ENCODE results near the gene FSTL5.

Gene FSTL5

DNA sequence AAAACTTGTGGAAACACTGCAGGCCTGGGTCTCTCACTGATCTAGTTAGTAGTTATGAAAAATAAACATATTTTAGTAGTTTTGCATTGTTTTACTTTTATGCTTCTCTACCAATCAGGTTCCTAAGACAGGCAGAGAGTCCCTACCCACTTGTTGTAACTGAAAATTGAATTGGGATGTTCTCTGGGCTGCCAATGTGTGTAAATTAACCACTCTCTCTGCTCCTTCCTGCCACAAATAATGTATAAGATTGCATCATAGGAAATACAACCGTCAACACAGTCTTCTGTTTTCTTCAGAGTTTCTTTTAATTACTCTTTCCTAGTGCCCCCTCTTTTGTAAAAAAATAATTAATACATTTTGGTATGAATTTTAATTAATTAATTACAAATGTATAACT is 677.3 kb downstream of the FSTL5 start:
- Histone ChIP-seq H3K27me3 (ENCODE audit: control insufficient read depth, low read length) (no peaks in the 10 kb centered on the region), H3K4me2 (ENCODE audit: low read length) (no peak overlapping the region), H3K9me3 (ENCODE audit: control insufficient read depth, insufficient read depth, low read length) (no peaks in the 10 kb centered on the region), H3K79me2 (ENCODE audit: control insufficient read depth, low read length) (no peaks in the 10 kb centered on the region), H3K36me3 (ENCODE audit: control insufficient read depth, low read length) (no peaks in the 10 kb centered on the region), H4K20me1 (ENCODE audit: control insufficient read depth, insufficient read depth, low read depth, low read length) (no peaks in the 10 kb centered on the region), H3K27ac (ENCODE audit: low read depth, low read length) (no peak overlapping the region), H3F3A (ENCODE audit: control insufficient read depth, insufficient read depth) (no peaks in the 10 kb centered on the region), H3K4me1 (ENCODE audit: control insufficient read depth, low read length) (no peaks in the 10 kb centered on the region), H3K9me2 (replicated peaks; ENCODE audit: control insufficient read depth, low read length) (no peaks in the 10 kb centered on the region), H3K4me3 (ENCODE audit: low read length) (no peak overlapping the region)
- TF ChIP-seq EZH2phosphoT487 (IDR thresholded peaks at IDR 0.05; ENCODE audit: borderline replicate concordance, low read length) = no peak
- TF ChIP-seq, protein P1, sequence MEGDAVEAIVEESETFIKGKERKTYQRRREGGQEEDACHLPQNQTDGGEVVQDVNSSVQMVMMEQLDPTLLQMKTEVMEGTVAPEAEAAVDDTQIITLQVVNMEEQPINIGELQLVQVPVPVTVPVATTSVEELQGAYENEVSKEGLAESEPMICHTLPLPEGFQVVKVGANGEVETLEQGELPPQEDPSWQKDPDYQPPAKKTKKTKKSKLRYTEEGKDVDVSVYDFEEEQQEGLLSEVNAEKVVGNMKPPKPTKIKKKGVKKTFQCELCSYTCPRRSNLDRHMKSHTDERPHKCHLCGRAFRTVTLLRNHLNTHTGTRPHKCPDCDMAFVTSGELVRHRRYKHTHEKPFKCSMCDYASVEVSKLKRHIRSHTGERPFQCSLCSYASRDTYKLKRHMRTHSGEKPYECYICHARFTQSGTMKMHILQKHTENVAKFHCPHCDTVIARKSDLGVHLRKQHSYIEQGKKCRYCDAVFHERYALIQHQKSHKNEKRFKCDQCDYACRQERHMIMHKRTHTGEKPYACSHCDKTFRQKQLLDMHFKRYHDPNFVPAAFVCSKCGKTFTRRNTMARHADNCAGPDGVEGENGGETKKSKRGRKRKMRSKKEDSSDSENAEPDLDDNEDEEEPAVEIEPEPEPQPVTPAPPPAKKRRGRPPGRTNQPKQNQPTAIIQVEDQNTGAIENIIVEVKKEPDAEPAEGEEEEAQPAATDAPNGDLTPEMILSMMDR (IDR thresholded peaks at IDR 0.05; ENCODE audit: low read depth, low read length, poor library complexity, severe bottlenecking) = no peak

DNA sequence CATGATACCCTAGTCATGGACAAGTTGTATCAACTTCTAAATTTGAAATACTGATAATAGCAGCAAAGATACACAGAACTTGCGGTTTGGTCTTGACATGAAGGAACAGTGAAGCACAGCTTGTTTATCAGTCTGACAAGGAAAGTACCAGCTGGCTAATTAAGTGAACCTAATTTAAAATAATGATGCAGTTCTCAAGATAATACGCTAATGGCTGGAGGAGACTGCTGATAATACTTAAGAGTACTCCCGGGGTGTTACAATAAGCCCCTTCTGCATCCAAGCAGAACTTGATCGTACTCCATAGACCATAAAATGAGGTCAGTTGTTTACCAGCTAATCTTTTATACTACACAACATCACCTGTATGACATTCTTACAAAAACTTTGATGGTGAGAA is 697.5 kb downstream of the FSTL5 start:
- Histone ChIP-seq H3K36me3 (ENCODE audit: control insufficient read depth, low read length) (no peaks in the 10 kb centered on the region), H3K9me3 (ENCODE audit: control insufficient read depth, insufficient read depth, low read length) (no peaks in the 10 kb centered on the region), H3K4me1 (ENCODE audit: control insufficient read depth, low read length) (no peaks in the 10 kb centered on the region), H3K4me3 (ENCODE audit: low read length) (no peak overlapping the region), H3K79me2 (ENCODE audit: control insufficient read depth, low read length) (no peaks in the 10 kb centered on the region), H3K27me3 (ENCODE audit: control insufficient read depth, low read length) (no peaks in the 10 kb centered on the region), H3F3A (ENCODE audit: control insufficient read depth, insufficient read depth) (no peaks in the 10 kb centered on the region), H4K20me1 (ENCODE audit: control insufficient read depth, insufficient read depth, low read depth, low read length) (no peaks in the 10 kb centered on the region), H3K27ac (ENCODE audit: low read depth, low read length) (no peak overlapping the region), H3K4me2 (ENCODE audit: low read length) (no peak overlapping the region), H3K9me2 (replicated peaks; ENCODE audit: control insufficient read depth, low read length) (no peaks in the 10 kb centered on the region)
- no peak for TF ChIP-seq EZH2phosphoT487 (IDR thresholded peaks at IDR 0.05; ENCODE audit: borderline replicate concordance, low read length)
- TF ChIP-seq, protein P1 (IDR thresholded peaks at IDR 0.05; ENCODE audit: low read depth, low read length, poor library complexity, severe bottlenecking) = no peak

DNA sequence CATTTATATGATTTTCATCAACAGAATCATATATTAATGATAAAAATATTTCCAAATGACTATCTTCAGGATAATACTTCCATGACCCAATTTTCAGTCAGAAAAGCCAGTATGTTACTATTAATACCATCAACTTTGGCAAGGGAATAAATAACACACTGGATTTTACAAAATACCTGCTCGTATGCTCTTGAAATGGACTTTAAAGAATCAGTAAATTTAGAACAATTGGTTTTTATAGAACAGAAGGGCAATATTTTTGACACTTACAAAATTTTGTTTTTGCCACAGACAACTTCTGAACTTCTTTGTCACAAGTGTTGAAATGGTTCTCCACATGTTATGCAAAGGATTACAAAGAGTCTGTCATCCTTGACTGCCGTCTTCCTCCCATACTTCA is 700.4 kb downstream of the FSTL5 start:
- no peaks in the 10 kb centered on the region for H3F3A ChIP-seq (ENCODE audit: control insufficient read depth, insufficient read depth)
- no peak overlapping the region for H3K27ac ChIP-seq (ENCODE audit: low read depth, low read length)
- no peaks in the 10 kb centered on the region for H3K9me3 ChIP-seq (ENCODE audit: control insufficient read depth, insufficient read depth, low read length)
- no peaks in the 10 kb centered on the region for H4K20me1 ChIP-seq (ENCODE audit: control insufficient read depth, insufficient read depth, low read depth, low read length)
- H3K36me3 ChIP-seq (ENCODE audit: control insufficient read depth, low read length) = no peaks in the 10 kb centered on the region
- H3K4me3 ChIP-seq (ENCODE audit: low read length) = no peak overlapping the region
- H3K9me2 ChIP-seq (replicated peaks; ENCODE audit: control insufficient read depth, low read length) = no peaks in the 10 kb centered on the region
- no peak overlapping the region for H3K4me2 ChIP-seq (ENCODE audit: low read length)
- H3K27me3 ChIP-seq (ENCODE audit: control insufficient read depth, low read length) = no peaks in the 10 kb centered on the region
- H3K4me1 ChIP-seq (ENCODE audit: control insufficient read depth, low read length) = no peaks in the 10 kb centered on the region
- no peaks in the 10 kb centered on the region for H3K79me2 ChIP-seq (ENCODE audit: control insufficient read depth, low read length)
- TF ChIP-seq EZH2phosphoT487 (IDR thresholded peaks at IDR 0.05; ENCODE audit: borderline replicate concordance, low read length) = no peak
- TF ChIP-seq, protein P1 (IDR thresholded peaks at IDR 0.05; ENCODE audit: low read depth, low read length, poor library complexity, severe bottlenecking) = no peak

DNA sequence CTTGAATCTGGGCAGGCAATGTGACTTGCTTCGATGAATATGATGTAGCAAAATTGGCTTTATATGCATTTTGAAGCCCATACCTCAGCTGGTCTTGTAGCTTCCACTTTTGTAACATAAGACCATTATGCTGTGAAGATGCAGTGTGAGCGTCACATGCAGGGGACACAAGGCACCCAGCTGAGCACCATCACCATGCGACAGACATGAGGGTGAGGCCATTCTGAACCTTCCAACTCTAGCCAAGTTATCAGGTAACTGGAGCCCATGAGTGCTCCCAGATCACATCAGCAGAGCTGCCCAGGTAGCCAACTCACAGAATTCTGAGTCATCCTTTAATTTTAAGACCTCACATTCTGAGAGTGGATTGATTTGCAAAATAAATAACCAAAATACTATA is 705.9 kb downstream of the FSTL5 start:
- no peaks in the 10 kb centered on the region for H3K36me3 ChIP-seq (ENCODE audit: control insufficient read depth, low read length)
- H3F3A ChIP-seq (ENCODE audit: control insufficient read depth, insufficient read depth) = no peaks in the 10 kb centered on the region
- H3K4me1 ChIP-seq (ENCODE audit: control insufficient read depth, low read length) = no peaks in the 10 kb centered on the region
- H3K27me3 ChIP-seq (ENCODE audit: control insufficient read depth, low read length) = no peaks in the 10 kb centered on the region
- no peak overlapping the region for H3K4me3 ChIP-seq (ENCODE audit: low read length)
- no peak overlapping the region for H3K4me2 ChIP-seq (ENCODE audit: low read length)
- H3K9me3 ChIP-seq (ENCODE audit: control insufficient read depth, insufficient read depth, low read length) = no peaks in the 10 kb centered on the region
- TF ChIP-seq, protein P1 (IDR thresholded peaks at IDR 0.05; ENCODE audit: low read depth, low read length, poor library complexity, severe bottlenecking) = no peak
- no peak for TF ChIP-seq EZH2phosphoT487 (IDR thresholded peaks at IDR 0.05; ENCODE audit: borderline replicate concordance, low read length)
- H3K79me2 ChIP-seq (ENCODE audit: control insufficient read depth, low read length) = no peaks in the 10 kb centered on the region
- H4K20me1 ChIP-seq (ENCODE audit: control insufficient read depth, insufficient read depth, low read depth, low read length) = no peaks in the 10 kb centered on the region
- H3K27ac ChIP-seq (ENCODE audit: low read depth, low read length) = no peak overlapping the region
- no peaks in the 10 kb centered on the region for H3K9me2 ChIP-seq (replicated peaks; ENCODE audit: control insufficient read depth, low read length)

Measured in DOHH2 (cell line).